ENCODE data around the gene CEP44.
"Not testable (repeated sequence)": the region's sequence is repeated elsewhere in the genome, so short reads cannot be mapped to it uniquely, and the experiment has no call there.

The CEP44 gene

DNA sequence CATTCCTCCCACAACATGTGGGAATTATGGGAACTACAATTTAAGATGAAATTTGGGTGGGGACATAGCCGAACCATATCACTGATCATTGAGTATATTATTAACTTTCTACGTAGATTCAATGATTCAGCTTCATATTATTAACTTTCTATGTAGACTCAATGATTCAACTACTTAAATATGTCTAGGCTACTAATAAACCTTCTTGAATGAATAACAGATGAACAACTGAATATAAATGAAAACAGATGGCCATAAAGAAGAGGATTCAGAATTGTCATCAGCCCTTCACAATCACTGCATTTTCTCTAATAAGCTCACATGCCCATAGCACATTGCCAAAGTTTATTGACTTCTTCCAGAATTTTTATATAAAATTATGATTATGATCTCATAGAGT, 57.0 kb downstream of the CEP44 start:
- TF ChIP-seq, protein P1, sequence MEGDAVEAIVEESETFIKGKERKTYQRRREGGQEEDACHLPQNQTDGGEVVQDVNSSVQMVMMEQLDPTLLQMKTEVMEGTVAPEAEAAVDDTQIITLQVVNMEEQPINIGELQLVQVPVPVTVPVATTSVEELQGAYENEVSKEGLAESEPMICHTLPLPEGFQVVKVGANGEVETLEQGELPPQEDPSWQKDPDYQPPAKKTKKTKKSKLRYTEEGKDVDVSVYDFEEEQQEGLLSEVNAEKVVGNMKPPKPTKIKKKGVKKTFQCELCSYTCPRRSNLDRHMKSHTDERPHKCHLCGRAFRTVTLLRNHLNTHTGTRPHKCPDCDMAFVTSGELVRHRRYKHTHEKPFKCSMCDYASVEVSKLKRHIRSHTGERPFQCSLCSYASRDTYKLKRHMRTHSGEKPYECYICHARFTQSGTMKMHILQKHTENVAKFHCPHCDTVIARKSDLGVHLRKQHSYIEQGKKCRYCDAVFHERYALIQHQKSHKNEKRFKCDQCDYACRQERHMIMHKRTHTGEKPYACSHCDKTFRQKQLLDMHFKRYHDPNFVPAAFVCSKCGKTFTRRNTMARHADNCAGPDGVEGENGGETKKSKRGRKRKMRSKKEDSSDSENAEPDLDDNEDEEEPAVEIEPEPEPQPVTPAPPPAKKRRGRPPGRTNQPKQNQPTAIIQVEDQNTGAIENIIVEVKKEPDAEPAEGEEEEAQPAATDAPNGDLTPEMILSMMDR (IDR thresholded peaks at IDR 0.05; ENCODE audit: low read depth, low read length, missing control alignments) = no peak
- DNase-seq (ENCODE audit: extremely low read depth, low read depth) = peak; percentile 47
- H3K4me3 ChIP-seq (replicated peaks; ENCODE audit: low read depth, low read length) = no peak overlapping the region

- no peak for DNase-seq (ENCODE audit: extremely low read depth, low read depth)
- TF ChIP-seq, protein P1 (IDR thresholded peaks at IDR 0.05; ENCODE audit: low read depth, low read length, missing control alignments) = no peak
- no peak overlapping the region for H3K4me3 ChIP-seq (replicated peaks; ENCODE audit: low read depth, low read length)
These were observed 65.4 kb downstream of the CEP44 start for GRCh38 chr4:174349156-174349555.

GRCh38 chr4:174352061-174352819, 68.5 kb downstream of the CEP44 start:
- TF ChIP-seq, protein P1 (IDR thresholded peaks at IDR 0.05; ENCODE audit: low read depth, low read length, missing control alignments) = no peak
- no peak for DNase-seq (ENCODE audit: extremely low read depth, low read depth)
- H3K4me3 ChIP-seq (replicated peaks; ENCODE audit: low read depth, low read length) = no peak overlapping the region

DNA sequence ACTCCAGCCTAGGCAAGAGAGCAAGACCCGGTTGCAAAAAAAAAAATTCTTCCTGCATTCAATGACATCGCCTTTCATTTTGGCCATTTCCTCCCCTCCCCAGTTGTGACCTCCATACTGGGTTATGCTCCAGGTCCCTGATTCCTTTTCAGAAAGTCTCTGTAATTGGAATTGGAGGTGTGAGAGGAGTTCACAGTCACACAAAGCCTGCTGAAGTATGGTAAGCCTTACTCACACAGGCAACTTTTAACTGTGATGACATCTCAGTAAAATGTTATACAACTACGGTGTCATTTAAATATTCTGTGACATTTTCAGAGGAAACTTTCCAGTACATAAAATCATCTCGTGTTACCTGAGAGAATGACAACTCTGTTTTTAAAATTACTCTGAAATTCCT, 73.6 kb downstream of the CEP44 start:
- DNase-seq (ENCODE audit: extremely low read depth, low read depth) = no peak
- TF ChIP-seq, protein P1 (IDR thresholded peaks at IDR 0.05; ENCODE audit: low read depth, low read length, missing control alignments) = no peak
- H3K4me3 ChIP-seq (replicated peaks; ENCODE audit: low read depth, low read length) = no peak overlapping the region

- no peak overlapping the region for H3K4me3 ChIP-seq (replicated peaks; ENCODE audit: low read depth, low read length)
- TF ChIP-seq, protein P1 (IDR thresholded peaks at IDR 0.05; ENCODE audit: low read depth, low read length, missing control alignments) = no peak
- DNase-seq (ENCODE audit: extremely low read depth, low read depth) = no peak
These were observed 74.7 kb downstream of the CEP44 start for GRCh38 chr4:174358410-174358809.

DNA sequence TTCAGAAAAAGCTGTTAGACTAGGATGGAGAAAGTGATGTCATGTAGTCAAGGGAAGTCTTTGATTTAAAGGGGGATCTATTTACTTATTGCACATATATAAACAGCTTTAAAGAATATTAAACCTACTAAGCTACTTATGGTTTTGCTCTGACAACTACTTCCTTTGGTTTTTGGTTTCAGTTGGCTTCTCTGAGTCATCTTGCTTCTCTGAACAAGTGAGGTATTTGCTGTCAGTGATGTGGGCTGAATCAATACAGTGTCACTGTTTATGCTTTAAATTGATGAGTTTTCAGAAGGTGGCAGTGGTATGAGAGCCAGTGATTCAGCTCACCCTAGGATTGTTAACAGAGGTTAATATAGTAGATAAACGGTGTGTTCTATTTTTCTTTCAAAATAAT, 75.1 kb downstream of the CEP44 start:
- peak; percentile 26 for DNase-seq (ENCODE audit: extremely low read depth, low read depth)
- H3K4me3 ChIP-seq (replicated peaks; ENCODE audit: low read depth, low read length) = no peak overlapping the region
- TF ChIP-seq, protein P1 (IDR thresholded peaks at IDR 0.05; ENCODE audit: low read depth, low read length, missing control alignments) = no peak

- no peak overlapping the region for H3K4me3 ChIP-seq (replicated peaks; ENCODE audit: low read depth, low read length)
- TF ChIP-seq, protein P1 (IDR thresholded peaks at IDR 0.05; ENCODE audit: low read depth, low read length, missing control alignments) = no peak
- no peak for DNase-seq (ENCODE audit: extremely low read depth, low read depth)
These were observed 78.6 kb downstream of the CEP44 start for GRCh38 chr4:174362340-174362739.

DNA sequence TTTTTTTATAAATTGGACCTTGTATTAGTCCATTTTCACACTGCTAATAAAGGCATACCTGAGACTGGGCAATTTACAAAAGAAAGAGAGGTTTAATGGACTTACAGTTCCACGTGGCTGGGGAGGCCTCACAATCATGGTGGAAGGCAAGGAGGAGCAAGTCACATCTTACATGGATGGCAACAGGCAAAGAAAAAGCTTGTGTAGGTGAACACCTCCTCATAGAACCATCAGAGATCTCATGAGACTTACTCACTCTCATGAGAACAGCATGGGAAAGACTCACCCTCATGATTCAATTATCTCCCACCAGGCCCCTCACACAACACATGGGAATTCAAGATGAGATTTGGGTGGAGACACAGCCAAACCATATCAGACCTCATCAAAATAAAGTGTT, 80.1 kb downstream of the CEP44 start:
- not testable (repeated sequence) for DNase-seq (ENCODE audit: extremely low read depth, low read depth); H3K4me3 ChIP-seq (replicated peaks; ENCODE audit: low read depth, low read length)
